Keratinocyte (primary cell): ENCODE measurements around the gene WFDC8. TPM values are rescaled to one million over a fixed set of nuclear protein-coding genes. Genes with fewer than 3 reads are reported as not detected.

ENCODE experiments used
- DNase-seq: peaks from one replicate; pipeline ENCODE4 v3.0.0-alpha.2; 2011; ENCODE audit warnings: low read depth, missing footprints, low spot score
- FAIRE-seq: peaks from 2 replicates; lab custom pipeline; 2011; peaks lifted over from hg19 to GRCh38; lab: Jason Lieb, UNC
- H2AFZ ChIP-seq: 2 replicates; pipeline ENCODE4 v1.6.0; 2012; ENCODE audit warnings: low read length, control low read depth, inconsistent platforms; ENCODE audit not compliant: control insufficient read depth
- H3K27ac ChIP-seq: 2 replicates; pipeline ENCODE4 v1.5.1; 2011; ENCODE audit warnings: low read length; ENCODE audit not compliant: control insufficient read depth, insufficient read depth
- H3K27me3 ChIP-seq: 3 replicates; pipeline ENCODE4 v1.6.0; 2011; ENCODE audit warnings: low read length; ENCODE audit not compliant: control insufficient read depth, insufficient read depth; ENCODE audit errors: extremely low read depth
- H3K36me3 ChIP-seq, 2 experiments: 2 replicates in 1 of 2; 3 replicates in 1 of 2; pipeline ENCODE4 v1.5.1; 2011; ENCODE audit warnings: low read length in 2 of 2, mild to moderate bottlenecking in 1 of 2; ENCODE audit not compliant: control insufficient read depth in 2 of 2, insufficient read depth in 2 of 2; ENCODE audit errors: extremely low read depth in 1 of 2
- H3K4me1 ChIP-seq: 3 replicates; pipeline ENCODE4 v1.5.1; 2011; ENCODE audit warnings: low read length; ENCODE audit not compliant: control insufficient read depth, insufficient read depth; ENCODE audit errors: extremely low read depth
- H3K4me2 ChIP-seq: 3 replicates; pipeline ENCODE4 v1.6.0; 2011; ENCODE audit warnings: low read depth, low read length; ENCODE audit not compliant: control insufficient read depth, insufficient read depth; ENCODE audit errors: extremely low read depth
- H3K4me3 ChIP-seq, 3 experiments: fragments of 200-600 bp in 1 of 3; sonication (generic) in 1 of 3; 2 replicates in 2 of 3; 3 replicates in 1 of 3; pipeline ENCODE4 v1.5.1; 2011 to 2016; ENCODE audit warnings: low read length in 3 of 3, mild to moderate bottlenecking in 3 of 3, control low read depth in 2 of 3, inconsistent platforms in 1 of 3, low read depth in 1 of 3, mixed read lengths in 1 of 3, mixed run types in 1 of 3, moderate library complexity in 1 of 3; ENCODE audit not compliant: control insufficient read depth in 2 of 3, insufficient read depth in 2 of 3; ENCODE audit errors: extremely low read depth in 1 of 3
- H3K79me2 ChIP-seq: 2 replicates; pipeline ENCODE4 v1.6.0; 2012; ENCODE audit warnings: low read length; ENCODE audit not compliant: control insufficient read depth, insufficient read depth
- H3K9ac ChIP-seq: 3 replicates; pipeline ENCODE4 v1.6.0; 2011; ENCODE audit warnings: low read length; ENCODE audit not compliant: control insufficient read depth, insufficient read depth; ENCODE audit errors: extremely low read depth
- H3K9me1 ChIP-seq: 3 replicates; pipeline ENCODE4 v1.6.0; 2011; ENCODE audit warnings: low read length; ENCODE audit not compliant: control insufficient read depth, insufficient read depth; ENCODE audit errors: extremely low read depth
- H3K9me3 ChIP-seq: 2 replicates; pipeline ENCODE4 v1.5.1; 2012; ENCODE audit warnings: low read depth, low read length; ENCODE audit not compliant: control insufficient read depth
- H4K20me1 ChIP-seq: 3 replicates; pipeline ENCODE4 v1.6.0; 2011; ENCODE audit warnings: low read length; ENCODE audit not compliant: control insufficient read depth, insufficient read depth; ENCODE audit errors: extremely low read depth
- CTCF ChIP-seq, 3 experiments: IDR thresholded peaks in 1 of 3; conservative IDR thresholded peaks in 1 of 3; optimal IDR thresholded peaks in 1 of 3; 2 replicates in 2 of 3; 3 replicates in 1 of 3; pipeline versions ENCODE3 to v1.5.1; 2011; ENCODE audit warnings: low read length in 3 of 3, mild to moderate bottlenecking in 3 of 3, moderate library complexity in 2 of 3, control low read depth in 1 of 3, inconsistent platforms in 1 of 3; ENCODE audit not compliant: insufficient read depth in 2 of 3; ENCODE audit errors: extremely low read depth in 1 of 3
- EZH2 ChIP-seq: IDR thresholded peaks from one replicate; pipeline ENCODE4 v1.6.1; 2012; ENCODE audit warnings: inconsistent platforms, mild to moderate bottlenecking, low read length, moderate library complexity
- dilution Hi-C: fragments of 300-500 bp; cut with MboI; formaldehyde crosslinking; loops from one replicate; pipeline ENCODE4 v1.7.0; 2020; ENCODE audit warnings: low sequenced_read_pairs; ENCODE audit not compliant: extremely low pct_ligation_motif_present
- polyA plus RNA-seq, 5 experiments: library from polyadenylated mRNA; depleted of rRNA in 3 of 5; stranded (reverse) in 3 of 5; stranded (forward) in 1 of 5; unstranded in 1 of 5; fragments of >200 nt; gene quantifications; 1 replicate in 1 of 5; 2 replicates in 3 of 5; 3 replicates in 1 of 5; pipeline versions ENCODE4 v1.2.1 to v1.2.3, GENCODE V29; 2011 to 2012; ENCODE audit warnings: missing spikeins in 2 of 5, low read depth in 1 of 5, low replicate concordance in 1 of 5
- small RNA-seq, 3 experiments: library from RNA; depleted of rRNA; stranded (forward); fragments of <200 nt; gene quantifications; one replicate each; pipeline ENCODE3, GENCODE V24; 2012; ENCODE audit warnings: low read depth in 3 of 3, low replicate concordance in 1 of 3; ENCODE audit not compliant: insufficient read length in 3 of 3

WFDC8 gene
- polyA plus RNA-seq, 1 donor (not counting 4 experiments of a cell fraction or from before 2014, with no cell fraction given), result not detected

- Histone ChIP-seq H2AFZ (no peak overlapping the region), H3K9ac (no peak overlapping the region), H3K4me3 (no peak overlapping the region), H3K9me1 (no peaks in the 10 kb centered on the region), H4K20me1 (no peaks in the 10 kb centered on the region), H3K36me3 (no peaks in the 10 kb centered on the region), H3K4me2 (no peak overlapping the region), H3K9me3 (no peaks in the 10 kb centered on the region), H3K4me1 (peaks cover 21% of the 10 kb centered on the region), H3K79me2 (no peaks in the 10 kb centered on the region), H3K27ac (no peak overlapping the region), H3K27me3 (peaks cover 8% of the 10 kb centered on the region)
- dilution Hi-C loops, result no loop called here
- TF ChIP-seq EZH2, result no peak
- TF ChIP-seq CTCF (optimal IDR thresholded peaks at IDR 0.05 in 1 of 3, IDR thresholded peaks at IDR 0.05 in 1 of 3, conservative IDR thresholded peaks at IDR 0.05 in 1 of 3; ENCODE audit: extremely low read depth in 1 of 3, insufficient read depth in 2 of 3, low read length in 3 of 3), result no peak
- no peak for FAIRE-seq
- DNase-seq, result no peak
These were observed 75.7 kb downstream of the WFDC8 start for GRCh38 chr20:45503403-45503802.

- no peaks in the 10 kb centered on the region for H4K20me1 ChIP-seq
- H3K9me1 ChIP-seq, result no peaks in the 10 kb centered on the region
- H3K4me1 ChIP-seq, result peaks cover 13% of the 10 kb centered on the region
- H3K27ac ChIP-seq, result no peak overlapping the region
- no peaks in the 10 kb centered on the region for H3K79me2 ChIP-seq
- no peaks in the 10 kb centered on the region for H3K9me3 ChIP-seq
- FAIRE-seq (no peak), DNase-seq (no peak)
- TF ChIP-seq CTCF (optimal IDR thresholded peaks at IDR 0.05 in 1 of 3, IDR thresholded peaks at IDR 0.05 in 1 of 3, conservative IDR thresholded peaks at IDR 0.05 in 1 of 3; ENCODE audit: extremely low read depth in 1 of 3, insufficient read depth in 2 of 3, low read length in 3 of 3) (no peak), EZH2 (no peak)
- no peak overlapping the region for H3K4me3 ChIP-seq
- dilution Hi-C loops, result no loop called here
- H3K4me2 ChIP-seq, result no peak overlapping the region
- H2AFZ ChIP-seq, result no peak overlapping the region
- peaks cover 11% of the 10 kb centered on the region for H3K27me3 ChIP-seq
- H3K36me3 ChIP-seq, result no peaks in the 10 kb centered on the region
- no peak overlapping the region for H3K9ac ChIP-seq
These were observed 76.5 kb downstream of the WFDC8 start for GRCh38 chr20:45502561-45502960.

Small RNA genes lying within 50 kb of the gene (small RNA-seq; reads per million reads assigned to genes)
- 0 reads per million in 3 experiments for gene AL031663.1
- gene HSPD1P21, result 0 reads per million in 3 experiments
- gene RNA5SP485, result 0 reads per million in 3 experiments

Other genes starting within 250 kb of the WFDC8 start
- 114 to 206 TPM (median 140 TPM) in 3 replicates for gene SDC4, start 230.9 kb downstream of the WFDC8 start, polyA plus RNA-seq
- gene SYS1, start 216.1 kb downstream of the WFDC8 start, polyA plus RNA-seq, result 16.8 to 29.8 TPM (median 22.0 TPM) in 3 replicates
- not detected in 3 replicates for gene TP53TG5, start 201.0 kb downstream of the WFDC8 start, polyA plus RNA-seq
- gene DBNDD2, start 171.0 kb downstream of the WFDC8 start, polyA plus RNA-seq, result 33.8 to 42.3 TPM (median 37.4 TPM) in 3 replicates
- 25.9 to 37.6 TPM (median 26.5 TPM) in 3 replicates for gene PIGT, start 163.1 kb downstream of the WFDC8 start, polyA plus RNA-seq
- 0.44 TPM in 1 of 3 replicates, not detected in the others for gene WFDC2, start 109.5 kb downstream of the WFDC8 start, polyA plus RNA-seq
- not detected in 3 replicates for gene SPINT3, start 63.7 kb downstream of the WFDC8 start, polyA plus RNA-seq
- not detected in 3 replicates for gene WFDC6, start 39.8 kb downstream of the WFDC8 start, polyA plus RNA-seq
- not detected in 3 replicates for gene EPPIN, start 31.9 kb downstream of the WFDC8 start, polyA plus RNA-seq
- gene WFDC10A, start 50.5 kb upstream of the WFDC8 start, polyA plus RNA-seq, result not detected in 3 replicates
- gene WFDC9, start 52.0 kb upstream of the WFDC8 start, polyA plus RNA-seq, result not detected in 3 replicates
- gene WFDC11, start 91.0 kb upstream of the WFDC8 start, polyA plus RNA-seq, result not detected in 3 replicates
- gene WFDC13, start 122.8 kb upstream of the WFDC8 start, polyA plus RNA-seq, result not detected in 3 replicates
- 0.10 TPM in 1 of 3 replicates, not detected in the others for gene WFDC10B, start 125.7 kb upstream of the WFDC8 start, polyA plus RNA-seq
- not detected in 3 replicates for gene SPINT4, start 143.1 kb upstream of the WFDC8 start, polyA plus RNA-seq
- 0.58 to 1.5 TPM (median 1.0 TPM) in 3 replicates for gene WFDC3, start 212.6 kb upstream of the WFDC8 start, polyA plus RNA-seq
- 24.9 to 43.3 TPM (median 36.1 TPM) in 3 replicates for gene DNTTIP1, start 212.7 kb upstream of the WFDC8 start, polyA plus RNA-seq
- gene UBE2C, start 233.4 kb upstream of the WFDC8 start, polyA plus RNA-seq, result 9.1 to 69.8 TPM (median 46.6 TPM) in 3 replicates
- 0.16 TPM in 1 of 3 replicates, not detected in the others for gene TNNC2, start 248.0 kb upstream of the WFDC8 start, polyA plus RNA-seq